HG03060 (cell line): Measurements from ENCODE around the gene TMEM11.
"Not testable (repeated sequence)": the region's sequence is repeated elsewhere in the genome, so short reads cannot be mapped to it uniquely, and the experiment has no call there.

ENCODE experiments used
- ATAC-seq: cut with Tn5 transposase; IDR thresholded peaks from one replicate; pipeline ENCODE4 v1.9.1; 2021; ENCODE audit warnings: low read depth, moderate number of reproducible peaks; ENCODE audit not compliant: unreplicated experiment

TMEM11 gene

DNA sequence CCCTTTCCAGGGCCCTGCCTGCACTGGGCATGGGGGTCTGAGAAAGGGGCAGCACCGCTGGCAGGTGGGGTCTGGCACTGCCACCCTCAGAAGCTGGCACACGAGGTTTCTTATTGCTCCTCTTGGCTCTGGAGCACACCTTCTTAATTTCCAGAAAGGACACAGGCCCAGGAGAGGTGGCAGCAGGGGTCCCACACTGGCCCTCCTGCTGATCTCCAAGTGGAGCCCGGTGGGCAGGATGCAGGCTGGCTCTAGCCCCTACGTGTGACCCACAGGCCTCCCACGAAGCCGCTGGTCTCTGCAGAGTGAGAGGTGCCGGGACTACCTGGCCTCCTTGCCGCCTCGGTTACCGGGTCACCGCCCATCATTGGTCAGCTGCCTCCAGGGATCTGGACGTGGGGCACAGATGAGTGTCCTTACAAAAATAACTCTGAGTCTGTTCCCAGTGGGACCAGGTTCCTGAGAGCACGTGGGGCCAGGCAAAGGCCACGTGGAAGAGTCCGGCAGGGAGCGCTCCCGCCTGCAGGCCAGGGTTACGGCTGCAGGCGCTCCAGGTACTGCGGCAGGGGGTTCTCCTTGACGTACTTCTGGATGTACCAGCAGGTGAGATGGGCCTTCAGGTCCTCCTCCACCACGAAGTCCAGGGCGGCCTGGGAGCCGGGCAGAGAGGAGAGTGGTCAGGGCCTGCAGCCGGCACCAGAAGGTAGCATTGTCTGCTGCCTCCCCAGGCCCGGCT lies 29.0 kb upstream of the TMEM11 start:
- ATAC-seq = no peak

DNA sequence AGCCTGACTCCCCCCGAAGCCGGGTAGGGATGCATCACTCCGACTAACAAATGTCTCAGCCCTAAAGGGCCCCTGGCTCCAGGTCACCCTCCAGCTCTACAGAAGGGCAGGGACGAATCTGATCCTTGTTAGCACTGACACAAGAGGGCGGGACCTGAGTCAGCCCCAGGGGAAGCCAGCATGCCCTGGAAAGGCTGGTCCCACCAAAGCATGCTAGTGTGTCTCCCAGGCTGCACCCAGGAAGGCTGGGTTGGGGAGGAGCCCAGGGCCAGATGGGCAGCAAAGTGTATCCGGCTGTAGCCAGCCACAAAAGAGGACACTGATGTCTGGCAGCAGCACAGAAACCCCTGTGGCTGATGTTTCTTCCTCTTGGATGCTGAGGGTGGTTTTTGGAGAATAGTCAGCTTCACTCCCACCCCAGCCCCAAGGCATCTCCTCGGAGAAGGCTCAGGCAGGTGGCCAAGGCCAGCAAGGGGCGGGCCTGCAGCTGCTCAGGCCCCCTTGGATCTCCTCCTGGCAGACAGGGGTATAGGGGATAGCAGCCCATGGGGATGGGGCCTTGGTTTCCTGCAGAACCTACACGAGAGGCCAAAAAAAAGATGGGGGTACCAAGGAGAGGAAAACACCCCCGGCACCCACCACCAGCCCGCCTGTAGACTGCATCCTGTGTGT lies 28.2 kb upstream of the TMEM11 start:
- no peak for ATAC-seq

GRCh38 chr17:21241564-21241963 lies 27.6 kb upstream of the TMEM11 start:
- no peak for ATAC-seq

- no peak for ATAC-seq
These were observed 26.6 kb upstream of the TMEM11 start for GRCh38 chr17:21240369-21241055.

- no peak for ATAC-seq
These were observed 25.9 kb upstream of the TMEM11 start for GRCh38 chr17:21239680-21240368.

DNA sequence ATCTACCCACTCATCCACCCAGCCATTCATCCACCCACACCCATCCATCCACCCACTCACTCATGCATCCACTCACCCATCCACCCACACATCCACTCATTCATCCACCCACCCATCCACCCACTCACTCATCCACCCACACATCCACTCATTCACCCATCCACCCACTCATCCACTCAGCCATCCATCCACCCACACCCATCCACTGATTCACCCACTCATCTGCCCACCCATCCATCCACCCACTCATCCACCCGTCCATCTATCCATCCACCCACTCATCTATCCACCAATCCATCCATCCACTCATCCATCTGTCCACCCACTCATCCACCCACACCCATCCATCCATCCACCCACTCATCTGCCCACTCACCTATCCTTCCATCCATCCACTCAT lies 22.0 kb upstream of the TMEM11 start:
- no peak for ATAC-seq

DNA sequence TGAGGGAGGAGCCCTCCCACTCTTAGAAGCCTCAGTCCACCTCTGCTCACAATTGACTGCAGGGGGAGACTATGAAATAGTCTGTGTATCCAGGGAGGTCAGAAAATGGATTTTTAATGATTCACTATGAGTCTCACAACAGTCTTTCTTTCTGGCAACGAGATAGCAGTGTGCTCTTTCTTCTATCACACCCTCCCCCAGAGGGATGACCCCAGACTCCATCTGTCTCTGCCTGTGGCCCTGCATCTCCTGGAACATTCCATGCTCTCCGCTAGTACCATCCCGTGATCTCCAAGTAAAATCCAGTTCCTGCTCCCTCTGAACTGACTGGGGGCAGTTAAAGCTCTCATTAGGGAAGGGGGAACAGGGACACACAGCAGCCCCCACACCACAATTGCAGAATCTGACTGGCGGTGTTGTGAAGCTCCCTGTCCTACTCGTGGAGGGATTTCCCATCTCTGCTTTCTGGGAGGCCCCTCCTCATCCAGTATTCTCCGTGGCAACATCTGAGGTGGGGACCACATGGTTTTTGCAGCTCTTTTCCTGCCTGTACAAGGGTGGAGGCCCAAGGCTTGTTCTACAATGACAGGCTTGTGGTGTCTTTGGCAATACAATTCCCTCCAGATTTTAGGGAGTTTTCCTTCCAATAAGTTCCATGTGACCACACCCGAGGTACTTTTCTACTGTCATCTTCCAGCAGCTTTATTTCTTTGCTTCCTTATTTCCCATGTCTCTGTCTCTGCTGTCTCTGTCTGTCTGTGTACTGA lies 19.8 kb upstream of the TMEM11 start:
- no peak for ATAC-seq

- no peak for ATAC-seq
These were observed 18.2 kb upstream of the TMEM11 start for GRCh38 chr17:21232033-21232749.

DNA sequence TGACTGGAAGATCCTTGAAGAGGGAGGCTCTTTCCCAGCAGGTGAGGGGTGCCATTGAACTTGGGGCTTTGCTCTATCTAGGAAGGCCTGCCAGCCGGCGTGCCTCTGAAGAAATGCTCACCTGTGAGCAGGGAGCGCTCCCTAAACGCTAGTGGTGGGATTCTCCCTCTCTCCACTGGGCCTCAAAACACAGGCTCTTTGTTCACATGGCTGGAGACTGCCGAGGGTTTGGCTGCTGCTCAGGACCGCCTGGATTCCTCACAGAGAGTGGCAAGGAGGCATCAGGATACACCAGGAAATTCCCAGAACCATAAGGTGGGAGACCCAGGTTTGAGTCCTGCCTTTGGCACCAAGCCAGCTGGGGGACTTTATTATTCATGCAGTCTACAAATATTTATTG lies 17.6 kb upstream of the TMEM11 start:
- no peak for ATAC-seq

DNA sequence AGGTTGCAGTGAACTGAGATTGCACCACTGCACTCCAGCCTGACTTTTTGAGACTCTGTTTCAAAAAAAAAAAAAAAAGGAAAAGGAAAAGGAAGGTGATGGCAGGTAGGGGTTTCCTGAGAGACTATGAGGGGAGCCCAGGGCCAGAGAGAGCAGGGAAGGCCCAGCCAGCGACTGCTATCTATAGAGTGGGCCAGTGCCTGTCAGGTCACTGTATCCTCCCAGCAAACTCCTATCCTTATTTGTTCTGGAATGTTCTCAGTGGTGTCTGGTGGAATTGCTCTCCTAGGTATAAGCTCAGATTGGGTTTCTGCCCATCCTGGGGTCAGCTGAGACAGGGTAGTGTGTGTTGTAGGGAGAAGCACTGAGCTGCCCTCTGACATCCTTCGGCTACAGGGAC lies 14.9 kb upstream of the TMEM11 start:
- no peak for ATAC-seq

- no peak for ATAC-seq
These were observed 14.2 kb upstream of the TMEM11 start for GRCh38 chr17:21228111-21228510.

GRCh38 chr17:21227277-21227676 lies 13.3 kb upstream of the TMEM11 start:
- ATAC-seq = not testable (repeated sequence)

DNA sequence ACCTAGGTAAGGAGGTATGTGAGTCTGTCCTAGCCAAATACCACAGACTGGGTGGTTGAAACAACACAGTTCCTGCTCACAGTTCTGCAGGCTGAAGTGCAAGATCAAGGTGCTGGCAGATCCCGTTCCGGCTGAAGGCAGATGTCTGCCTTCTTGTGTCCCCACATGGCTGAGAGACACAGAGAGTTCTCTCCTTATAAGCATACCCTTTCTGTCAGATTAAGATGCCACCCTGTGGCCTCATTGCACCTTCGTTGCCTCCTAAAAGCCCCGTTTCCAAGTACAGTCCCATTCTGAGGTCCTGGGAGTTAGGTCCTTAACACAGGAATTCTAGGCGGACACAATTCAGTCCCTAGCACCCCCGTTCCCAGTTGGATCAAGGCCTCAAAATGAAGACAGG lies 9.1 kb upstream of the TMEM11 start:
- ATAC-seq = no peak

- no peak for ATAC-seq
These were observed 4.9 kb upstream of the TMEM11 start for GRCh38 chr17:21218831-21219380.

- no peak for ATAC-seq
These were observed 4.1 kb upstream of the TMEM11 start for GRCh38 chr17:21218101-21218500.

DNA sequence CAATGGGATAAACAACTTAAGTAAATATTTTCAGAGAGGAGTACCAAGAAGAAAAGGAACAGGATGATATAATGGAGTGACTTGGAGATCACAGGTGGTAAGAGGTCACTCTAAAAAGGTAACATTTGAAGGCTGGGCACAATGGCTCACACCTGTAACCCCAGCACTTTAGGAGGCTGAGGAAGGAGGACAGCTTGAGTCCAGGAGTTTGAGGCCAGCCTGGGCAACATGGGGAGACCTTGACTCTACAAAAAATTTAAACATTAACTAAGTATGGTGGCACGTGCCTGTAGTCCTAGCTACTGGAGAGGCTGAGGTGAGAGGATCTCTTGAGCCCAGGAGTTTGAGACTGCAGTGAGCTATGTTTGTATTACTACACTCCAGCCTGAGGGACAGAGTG lies 3.4 kb upstream of the TMEM11 start:
- ATAC-seq = no peak

- no peak for ATAC-seq
These were observed 2.0 kb upstream of the TMEM11 start for GRCh38 chr17:21215935-21216334.

DNA sequence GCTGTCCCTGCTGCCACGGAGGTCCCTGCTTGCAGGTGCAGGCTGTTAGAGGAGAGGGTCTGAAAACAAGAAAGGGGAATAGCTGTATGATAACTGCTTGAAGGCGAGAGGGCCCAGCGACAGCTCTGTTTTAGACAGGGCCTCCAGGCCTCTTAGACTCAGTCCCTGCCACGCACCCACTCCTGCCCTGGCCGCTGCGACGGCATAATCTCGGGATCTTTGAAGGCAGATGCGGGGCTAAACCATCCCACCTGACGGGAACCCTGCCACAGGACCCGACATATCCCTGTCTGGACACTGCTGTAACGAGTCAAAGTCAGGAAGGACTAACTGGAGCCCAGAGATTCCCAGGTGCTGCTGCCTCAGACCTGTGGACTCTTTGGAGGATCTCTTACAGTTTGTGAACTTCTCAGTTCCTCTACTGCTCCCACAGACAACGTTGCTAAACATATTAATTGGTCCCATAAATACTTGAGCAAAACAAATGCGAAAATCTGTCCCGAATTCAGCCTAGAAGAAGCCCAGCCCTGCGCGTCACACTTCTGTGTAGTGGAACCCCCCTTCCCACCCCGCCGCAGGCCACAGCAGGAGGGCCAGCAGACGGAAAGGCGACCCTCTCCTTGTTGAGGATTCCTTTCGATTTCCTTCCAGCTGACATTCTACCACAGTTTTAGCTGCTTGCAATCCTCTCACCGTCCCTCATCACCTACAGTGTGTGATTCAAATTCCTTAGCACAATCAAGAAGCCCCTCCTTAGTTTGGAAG lies 998 bp upstream of the TMEM11 start:
- peak; percentile 8 for ATAC-seq

GRCh38 chr17:21213638-21214014 lies 335 bp downstream of the TMEM11 start:
- ATAC-seq = peak; percentile 14
